GM15510 (cell line): ENCODE results near the gene LOXL1.

Experiments
- POLR2A ChIP-seq: IDR thresholded peaks from 3 replicates; pipeline ENCODE4 v1.6.1; 2011; ENCODE audit warnings: borderline replicate concordance; ENCODE audit not compliant: insufficient read length; ENCODE audit errors: extremely low read depth

The LOXL1 gene

GRCh38 chr15:73936588-73937290, 10.5 kb downstream of the LOXL1 start:
- TF ChIP-seq POLR2A, result no peak

- no peak for TF ChIP-seq POLR2A
Observed at GRCh38 chr15:73937296-73937695, 11.0 kb downstream of the LOXL1 start.

- no peak for TF ChIP-seq POLR2A
Observed at GRCh38 chr15:73937726-73938125, 11.5 kb downstream of the LOXL1 start.

- TF ChIP-seq POLR2A, result no peak
Observed at GRCh38 chr15:73939138-73939537, 12.9 kb downstream of the LOXL1 start.

GRCh38 chr15:73940061-73940981, 14.1 kb downstream of the LOXL1 start:
- no peak for TF ChIP-seq POLR2A

- no peak for TF ChIP-seq POLR2A
Observed at GRCh38 chr15:73941044-73941443, 14.8 kb downstream of the LOXL1 start.

GRCh38 chr15:73941449-73941848, 15.2 kb downstream of the LOXL1 start:
- TF ChIP-seq POLR2A, result no peak

GRCh38 chr15:73941871-73942635, 15.8 kb downstream of the LOXL1 start:
- TF ChIP-seq POLR2A, result no peak

GRCh38 chr15:73942751-73943270, 16.5 kb downstream of the LOXL1 start:
- no peak for TF ChIP-seq POLR2A

- TF ChIP-seq POLR2A, result no peak
Observed at GRCh38 chr15:73944161-73945129, 18.2 kb downstream of the LOXL1 start.

- TF ChIP-seq POLR2A, result no peak
Observed at GRCh38 chr15:73945130-73945508, 18.9 kb downstream of the LOXL1 start.

- no peak for TF ChIP-seq POLR2A
Observed at GRCh38 chr15:73946046-73946721, 19.9 kb downstream of the LOXL1 start.

GRCh38 chr15:73946795-73947370, 20.6 kb downstream of the LOXL1 start:
- no peak for TF ChIP-seq POLR2A
